OCI-LY3 (cell line): Measurements from ENCODE around the gene HYI.
"Not testable (repeated sequence)": the region's sequence is repeated elsewhere in the genome, so short reads cannot be mapped to it uniquely, and the experiment has no call there.

ENCODE experiments used
- H2AFZ ChIP-seq: fragments of 200-600, 300-600 bp; shearing (Covaris generic); 2 replicates; pipeline ENCODE4 v1.6.0; 2014; ENCODE audit warnings: antibody characterized with exemption, low read depth, low read length
- H3K27ac ChIP-seq: fragments of 200-600, 300-600 bp; sonication (generic); 2 replicates; pipeline ENCODE4 v1.5.1; 2014; ENCODE audit warnings: mild to moderate bottlenecking, low read length, moderate library complexity, mixed read lengths
- H3K27me3 ChIP-seq: fragments of 200-600, 300-600 bp; sonication (generic); 2 replicates; pipeline ENCODE4 v1.6.1; 2014; ENCODE audit warnings: low read depth, low read length, mixed read lengths
- H3K36me3 ChIP-seq: fragments of 200-600, 300-600 bp; sonication (generic); replicated peaks from 2 replicates; pipeline ENCODE3; 2014; ENCODE audit warnings: low read depth, low read length, mixed read lengths
- H3K4me1 ChIP-seq: fragments of 300-600, 200-600 bp; sonication (generic); 2 replicates; pipeline ENCODE4 v1.6.1; 2014; ENCODE audit warnings: low read length, mixed read lengths
- H3K4me2 ChIP-seq: fragments of 200-600, 300-600 bp; sonication (generic); 2 replicates; pipeline ENCODE4 v1.6.1; 2014; ENCODE audit warnings: low read length, mixed read lengths
- H3K4me3 ChIP-seq: fragments of 300-600, 200-600 bp; sonication (generic); 2 replicates; pipeline ENCODE4 v1.5.1; 2014; ENCODE audit warnings: antibody characterized with exemption, mild to moderate bottlenecking, low read length, moderate library complexity
- H3K79me2 ChIP-seq: fragments of 300-600, 200-600 bp; shearing (Covaris generic); 2 replicates; pipeline ENCODE4 v1.6.1; 2014; ENCODE audit warnings: mild to moderate bottlenecking, low read length, mixed read lengths
- H3K9ac ChIP-seq: fragments of 300-600, 200-600 bp; shearing (Covaris generic); 2 replicates; pipeline ENCODE4 v1.6.0; 2014; ENCODE audit warnings: mild to moderate bottlenecking, low read length, moderate library complexity
- H3K9me3 ChIP-seq: fragments of 200-600, 300-600 bp; shearing (Covaris generic); 2 replicates; pipeline ENCODE4 v1.6.1; 2014; ENCODE audit warnings: low read length, mixed read lengths; ENCODE audit not compliant: insufficient read depth
- H4K20me1 ChIP-seq: fragments of 200-600, 300-600 bp; sonication (generic); 2 replicates; pipeline ENCODE4 v1.6.1; 2016; ENCODE audit warnings: low read length, mixed read lengths; ENCODE audit not compliant: insufficient read depth
- EZH2phosphoT487 ChIP-seq: fragments of 200-600 bp; shearing (Covaris generic); IDR thresholded peaks from 2 replicates; pipeline ENCODE4 v1.6.1; 2018; ENCODE audit warnings: antibody characterized with exemption, mixed run types, low read depth
- TF ChIP-seq, protein P1 (sequence below): fragments of 200-600, 300-600 bp; sonication (generic); IDR thresholded peaks from 2 replicates; pipeline ENCODE4 v1.5.1; 2014; ENCODE audit warnings: antibody characterized with exemption, low read length, low read depth

The HYI gene

DNA sequence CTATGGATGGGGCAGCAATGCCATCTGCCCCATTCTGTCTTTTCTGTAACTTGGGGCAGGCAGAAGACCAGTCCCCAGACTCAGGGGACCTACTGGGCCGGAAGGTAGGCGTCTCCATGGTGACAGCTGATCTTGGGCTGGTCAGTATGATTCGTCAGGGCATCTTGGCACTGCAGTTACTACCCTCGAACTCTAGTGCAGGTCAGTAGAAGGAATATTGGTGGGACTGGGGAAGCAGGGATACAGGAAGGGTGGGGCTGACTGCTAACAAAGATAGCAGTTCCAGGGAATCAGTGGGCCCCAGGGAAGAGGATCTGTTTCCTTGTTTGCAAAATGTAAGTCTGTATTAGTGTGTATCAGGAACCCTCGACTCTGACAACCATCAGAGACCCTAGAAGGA is 37.8 kb downstream of the HYI start:
- peaks cover 3% of the 10 kb centered on the region for H3K36me3 ChIP-seq

DNA sequence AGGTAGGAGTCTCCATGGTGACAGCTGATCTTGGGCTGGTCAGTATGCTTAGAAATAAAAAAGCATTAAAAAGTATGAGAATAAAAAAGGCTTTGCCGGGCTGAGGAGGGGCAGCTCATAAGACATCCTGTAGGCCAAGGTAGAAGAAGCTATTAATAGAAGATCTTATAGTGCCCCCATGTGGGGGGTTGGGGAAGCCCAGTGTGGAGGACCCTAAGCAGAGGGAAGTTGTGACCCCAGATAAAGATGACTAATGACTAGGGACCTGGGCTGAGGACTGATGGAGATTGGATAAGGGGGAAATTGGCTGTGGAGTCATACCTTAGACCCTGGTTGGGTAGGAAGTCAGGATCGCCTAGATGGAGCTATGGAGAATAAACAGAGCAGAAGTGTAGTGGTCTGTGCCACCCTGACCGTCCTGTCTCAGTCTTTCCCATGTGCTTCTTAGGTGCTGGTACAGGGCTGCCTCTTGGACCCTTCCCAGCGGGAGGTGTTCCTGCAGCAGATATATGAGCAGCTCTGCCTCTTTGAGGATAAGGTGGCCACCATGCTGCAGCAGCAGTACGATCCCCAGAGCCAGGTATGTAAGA is 39.0 kb downstream of the HYI start:
- H2AFZ ChIP-seq: no peak overlapping the region
- H3K4me1 ChIP-seq: no peaks in the 10 kb centered on the region
- H3K27me3 ChIP-seq: no peaks in the 10 kb centered on the region
- TF ChIP-seq, protein P1, sequence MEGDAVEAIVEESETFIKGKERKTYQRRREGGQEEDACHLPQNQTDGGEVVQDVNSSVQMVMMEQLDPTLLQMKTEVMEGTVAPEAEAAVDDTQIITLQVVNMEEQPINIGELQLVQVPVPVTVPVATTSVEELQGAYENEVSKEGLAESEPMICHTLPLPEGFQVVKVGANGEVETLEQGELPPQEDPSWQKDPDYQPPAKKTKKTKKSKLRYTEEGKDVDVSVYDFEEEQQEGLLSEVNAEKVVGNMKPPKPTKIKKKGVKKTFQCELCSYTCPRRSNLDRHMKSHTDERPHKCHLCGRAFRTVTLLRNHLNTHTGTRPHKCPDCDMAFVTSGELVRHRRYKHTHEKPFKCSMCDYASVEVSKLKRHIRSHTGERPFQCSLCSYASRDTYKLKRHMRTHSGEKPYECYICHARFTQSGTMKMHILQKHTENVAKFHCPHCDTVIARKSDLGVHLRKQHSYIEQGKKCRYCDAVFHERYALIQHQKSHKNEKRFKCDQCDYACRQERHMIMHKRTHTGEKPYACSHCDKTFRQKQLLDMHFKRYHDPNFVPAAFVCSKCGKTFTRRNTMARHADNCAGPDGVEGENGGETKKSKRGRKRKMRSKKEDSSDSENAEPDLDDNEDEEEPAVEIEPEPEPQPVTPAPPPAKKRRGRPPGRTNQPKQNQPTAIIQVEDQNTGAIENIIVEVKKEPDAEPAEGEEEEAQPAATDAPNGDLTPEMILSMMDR: peak; percentile 46
- TF ChIP-seq EZH2phosphoT487: no peak
- H3K36me3 ChIP-seq: no peaks in the 10 kb centered on the region
- no peak overlapping the region for H3K9ac ChIP-seq
- H3K9me3 ChIP-seq: no peaks in the 10 kb centered on the region
- H3K27ac ChIP-seq: no peak overlapping the region
- H3K4me2 ChIP-seq: no peak overlapping the region
- no peak overlapping the region for H3K4me3 ChIP-seq
- no peaks in the 10 kb centered on the region for H4K20me1 ChIP-seq
- H3K79me2 ChIP-seq: no peaks in the 10 kb centered on the region

More for the DNA sequence above, 37.8 kb downstream of the HYI start:
- H3K4me1 ChIP-seq: no peaks in the 10 kb centered on the region
- no peak overlapping the region for H3K4me3 ChIP-seq
- H4K20me1 ChIP-seq: no peaks in the 10 kb centered on the region
- no peak overlapping the region for H3K9ac ChIP-seq
- no peak for TF ChIP-seq EZH2phosphoT487
- TF ChIP-seq, protein P1: no peak
- H3K79me2 ChIP-seq: no peaks in the 10 kb centered on the region
- no peaks in the 10 kb centered on the region for H3K27me3 ChIP-seq
- H2AFZ ChIP-seq: no peak overlapping the region
- H3K9me3 ChIP-seq: no peaks in the 10 kb centered on the region
- H3K27ac ChIP-seq: no peak overlapping the region
- H3K4me2 ChIP-seq: no peak overlapping the region

- not testable (repeated sequence) for H3K9me3 ChIP-seq, H3K27me3 ChIP-seq, H3K4me2 ChIP-seq, H3K4me1 ChIP-seq, H3K27ac ChIP-seq, H2AFZ ChIP-seq, H3K9ac ChIP-seq, H3K4me3 ChIP-seq, H3K36me3 ChIP-seq, H3K79me2 ChIP-seq, H4K20me1 ChIP-seq
Observed at GRCh38 chr1:43413426-43413825, 40.3 kb downstream of the HYI start.

- no peak overlapping the region for H2AFZ ChIP-seq
- no peak overlapping the region for H3K4me2 ChIP-seq
- H3K9me3 ChIP-seq: no peaks in the 10 kb centered on the region
- no peak overlapping the region for H3K4me3 ChIP-seq
- no peaks in the 10 kb centered on the region for H3K4me1 ChIP-seq
- no peak overlapping the region for H3K9ac ChIP-seq
- H3K36me3 ChIP-seq: peaks cover 3% of the 10 kb centered on the region
- no peak overlapping the region for H3K27ac ChIP-seq
- no peaks in the 10 kb centered on the region for H3K79me2 ChIP-seq
- no peak for TF ChIP-seq EZH2phosphoT487
- TF ChIP-seq, protein P1: no peak
- no peaks in the 10 kb centered on the region for H3K27me3 ChIP-seq
- no peaks in the 10 kb centered on the region for H4K20me1 ChIP-seq
Observed at GRCh38 chr1:43410571-43410970, 43.2 kb downstream of the HYI start.

- no peak overlapping the region for H3K9ac ChIP-seq
- H3K9me3 ChIP-seq: no peaks in the 10 kb centered on the region
- H4K20me1 ChIP-seq: no peaks in the 10 kb centered on the region
- no peaks in the 10 kb centered on the region for H3K79me2 ChIP-seq
- H3K4me3 ChIP-seq: no peak overlapping the region
- peaks cover 3% of the 10 kb centered on the region for H3K36me3 ChIP-seq
- no peaks in the 10 kb centered on the region for H3K27me3 ChIP-seq
- no peak overlapping the region for H2AFZ ChIP-seq
- no peak overlapping the region for H3K27ac ChIP-seq
- TF ChIP-seq, protein P1: no peak
- TF ChIP-seq EZH2phosphoT487: no peak
- no peaks in the 10 kb centered on the region for H3K4me1 ChIP-seq
- H3K4me2 ChIP-seq: no peak overlapping the region
Observed at GRCh38 chr1:43405876-43406234, 47.9 kb downstream of the HYI start.
